HG03135 (cell line): Measurements from ENCODE around the gene LYPLA2.
A peak's percentile ranks its signal among the peaks of the same experiment; 100 is the strongest.
"Not testable (repeated sequence)": the region's sequence is repeated elsewhere in the genome, so short reads cannot be mapped to it uniquely, and the experiment has no call there.

Experiments
- ATAC-seq: cut with Tn5 transposase; IDR thresholded peaks from one replicate; pipeline ENCODE4 v1.9.1; 2021; ENCODE audit warnings: mild to moderate bottlenecking, moderate library complexity; ENCODE audit not compliant: unreplicated experiment

LYPLA2 gene

GRCh38 chr1:23825762-23826522 is 35.0 kb downstream of the LYPLA2 start:
- ATAC-seq = no peak

GRCh38 chr1:23826590-23826989 is 35.6 kb downstream of the LYPLA2 start:
- not testable (repeated sequence) for ATAC-seq

- no peak for ATAC-seq
Measured at GRCh38 chr1:23827717-23828116, 36.8 kb downstream of the LYPLA2 start.

- ATAC-seq = not testable (repeated sequence)
Measured at GRCh38 chr1:23834156-23834555, 43.2 kb downstream of the LYPLA2 start.

- no peak for ATAC-seq
Measured at GRCh38 chr1:23836037-23836436, 45.1 kb downstream of the LYPLA2 start.

- peak; percentile 13 for ATAC-seq
Measured at GRCh38 chr1:23837908-23838307, 47.0 kb downstream of the LYPLA2 start.

- ATAC-seq = peak; percentile 76
Measured at GRCh38 chr1:23838401-23838866, 47.5 kb downstream of the LYPLA2 start.

- ATAC-seq = no peak
Measured at GRCh38 chr1:23843644-23844043, 52.7 kb downstream of the LYPLA2 start.
